Heart left ventricle (tissue), 16 donors: ENCODE data around the gene DOCK4. TPM values are rescaled to one million over a fixed set of nuclear protein-coding genes. Genes with fewer than 3 reads are reported as not detected.

Experiments used
- ATAC-seq, 4 donors: fragments of 200-7000 bp; cut with Tn5 transposase; one replicate each; pipeline ENCODE4 v1.9.1; 2020 to 2022; ENCODE audit warnings: moderate library complexity in 4 of 4, mild to moderate bottlenecking in 3 of 4, moderate number of reproducible peaks in 1 of 4
- DNase-seq, 5 donors: peaks; one replicate each; pipeline ENCODE4 v3.0.0-alpha.2; 2020
- H3K27ac ChIP-seq, 12 donors: fragments of 200-600 bp; sonication (generic) in 4 of 12; one replicate each; pipeline versions ENCODE4 v1.5.0 to v1.8.0; 2016 to 2022; ENCODE audit warnings: mild to moderate bottlenecking in 2 of 12
- H3K27me3 ChIP-seq, 9 donors: fragments of 200-600 bp; sonication (generic) in 2 of 9; one replicate each; pipeline versions ENCODE4 v1.5.1 to v1.8.0; 2016 to 2022; ENCODE audit warnings: mild to moderate bottlenecking in 3 of 9
- H3K36me3 ChIP-seq, 9 donors: fragments of 200-600 bp; sonication (generic) in 2 of 9; one replicate each; pipeline versions ENCODE4 v1.5.0 to v1.8.0; 2018 to 2022; ENCODE audit warnings: mild to moderate bottlenecking in 2 of 9
- H3K4me1 ChIP-seq, 12 donors: fragments of 200-600 bp; sonication (generic) in 4 of 12; one replicate each; pipeline versions ENCODE4 v1.5.0 to v1.8.0; 2016 to 2022; ENCODE audit warnings: mild to moderate bottlenecking in 3 of 12
- H3K4me3 ChIP-seq, 12 donors: fragments of 200-600 bp; sonication (generic) in 4 of 12; one replicate each; pipeline versions ENCODE4 v1.5.0 to v1.8.0; 2017 to 2022; ENCODE audit warnings: mild to moderate bottlenecking in 9 of 12, moderate library complexity in 4 of 12
- H3K9me3 ChIP-seq, 12 donors: fragments of 200-600 bp; sonication (generic) in 4 of 12; one replicate each; pipeline versions ENCODE4 v1.5.0 to v1.8.0; 2016 to 2022; ENCODE audit warnings: mild to moderate bottlenecking in 1 of 12
- CTCF ChIP-seq, 12 donors: fragments of 200-600 bp; sonication (generic) in 4 of 12; IDR thresholded peaks; one replicate each; pipeline versions ENCODE4 v1.5.0 to v1.8.0; 2018 to 2022; ENCODE audit warnings: antibody characterized with exemption in 12 of 12, mild to moderate bottlenecking in 5 of 12
- POLR2A ChIP-seq, 2 donors: fragments of 450-650 bp; IDR thresholded peaks; one replicate each; pipeline ENCODE4 v1.6.1; 2017; ENCODE audit warnings: antibody characterized with exemption in 2 of 2, mild to moderate bottlenecking in 2 of 2, moderate library complexity in 2 of 2
- WGBS, 4 donors: extraction: QIAGEN DNeasy Blood & Tissue Kit in 2 of 4; methylation state at CpG; one replicate each; pipeline versions ENCODE4 v1.1.5 to v1.1.7; 2013 to 2018; 5-methylcytosine and 5-hydroxymethylcytosine counted together
- intact Hi-C, 10 donors: fragments of 100-400 bp; cut with DNase I; formaldehyde crosslinking; loops; one replicate each; pipeline versions ENCODE4 v1.11.1 to v1.14.2; 2022
- polyA plus RNA-seq, 2 donors: library from polyadenylated mRNA; stranded (reverse); fragments of 200-250 nt; gene quantifications; one replicate each; pipeline ENCODE4 v1.2.3, GENCODE V29; 2013
- total RNA-seq, 9 donors: library from RNA; depleted of rRNA in 2 of 9; stranded (reverse); fragments of >200 nt in 2 of 9; fragmentation: NEBNext Ultra II Directional in 3 of 9; extraction: Animal tissue kit (Norgen Biotek cat#: 25700) in 3 of 9; gene quantifications; one replicate each; pipeline versions ENCODE4 v1.1.0 to v1.2.4, GENCODE V29; 2016 to 2023
- donor health status: ischemic (EF 13 %, LVEDD 7.1; RV severe dilation, severe dysfunction).
- donor health status: healthy with polysubstance abuse.
- donor health status: DM: no; HTN: yes; CAD: no.
- donor health status: DM: no; HTN: no; CAD: no.
- donor health status: ischemic (EF 25% LVEDD 6.9; RV normal size, moderate dysfunction).
- donor health status: ischemic (EF 25% LVEDD 5.7; RV mildly dilated, moderate dysfunction).
- donor health status: healthy.
- donor health status: DM: yes; HTN: yes; CAD: no.
- donor health status: ischemic (EF 35%, LVEDD 5.7; RV mildly dilated, moderate dysfunction).
- donor health status: nonischemic (EF 11% LVEDD 7.7; RV severe dilation, severe dysfunction).
- donor health status: DM: yes; HTN: yes; CAD: no.
- donor health status: PGD.
- donor health status: ischemic (EF 29% LVEDD 5.4; RV normal size, mild dysfunction).
- donor health status: nonischemic (EF 23%, LVEDD 6.1; RV moderate dilation, normal function).

The DOCK4 gene
- total and polyA plus RNA-seq, 11 donors, result 5.1 to 40.8 (median 13.1) TPM

- intact Hi-C loops, result loop anchor here in 3 of 10 donors (10.0 kb wide), 1 partner anchor 66 kb away; the partner anchor contains the start of genes DOCK4 (in 3 of the 3) and ZNF277 (in 3 of the 3)
These were observed 67.3 kb downstream of the DOCK4 start for GRCh38 chr7:112138938-112139337.

GRCh38 chr7:112138325-112138852, 67.8 kb downstream of the DOCK4 start:
- Histone ChIP-seq H3K36me3 (no peaks in the 10 kb centered on the region), H3K27ac (no peak overlapping the region), H3K4me1 (peaks cover 0 to 66% (median 18%) of the 10 kb centered on the region in 12 donors), H3K9me3 (no peaks in the 10 kb centered on the region), H3K27me3 (no peaks in the 10 kb centered on the region), H3K4me3 (no peak overlapping the region)
- DNase-seq (no peak), ATAC-seq (no peak)
- TF ChIP-seq POLR2A (IDR thresholded peaks at IDR 0.05), result no peak
- TF ChIP-seq CTCF (IDR thresholded peaks at IDR 0.05), result no peak
- intact Hi-C loops, result loop anchor here in 3 of 10 donors (10.0 kb wide), 1 partner anchor 66 kb away; the partner anchor contains the start of genes DOCK4 (in 3 of the 3) and ZNF277 (in 3 of the 3)
- 69 to 81% (median 77%) methylated on average over 3 of the region's 3 CpGs for WGBS, 4 donors

More at GRCh38 chr7:112138938-112139337, 67.3 kb downstream of the DOCK4 start:
- H3K4me1 ChIP-seq, result peaks cover 0 to 66% (median 20%) of the 10 kb centered on the region in 12 donors
- DNase-seq, result no peak
- H3K36me3 ChIP-seq, result no peaks in the 10 kb centered on the region
- H3K27me3 ChIP-seq, result no peaks in the 10 kb centered on the region
- TF ChIP-seq POLR2A (IDR thresholded peaks at IDR 0.05) (no peak), CTCF (IDR thresholded peaks at IDR 0.05) (no peak)
- H3K27ac ChIP-seq, result no peak overlapping the region
- 82 to 92% (median 84%) methylated on average over 3 of the region's 3 CpGs for WGBS, 4 donors
- H3K4me3 ChIP-seq, result no peak overlapping the region
- H3K9me3 ChIP-seq, result no peaks in the 10 kb centered on the region
- ATAC-seq, result no peak

DNA sequence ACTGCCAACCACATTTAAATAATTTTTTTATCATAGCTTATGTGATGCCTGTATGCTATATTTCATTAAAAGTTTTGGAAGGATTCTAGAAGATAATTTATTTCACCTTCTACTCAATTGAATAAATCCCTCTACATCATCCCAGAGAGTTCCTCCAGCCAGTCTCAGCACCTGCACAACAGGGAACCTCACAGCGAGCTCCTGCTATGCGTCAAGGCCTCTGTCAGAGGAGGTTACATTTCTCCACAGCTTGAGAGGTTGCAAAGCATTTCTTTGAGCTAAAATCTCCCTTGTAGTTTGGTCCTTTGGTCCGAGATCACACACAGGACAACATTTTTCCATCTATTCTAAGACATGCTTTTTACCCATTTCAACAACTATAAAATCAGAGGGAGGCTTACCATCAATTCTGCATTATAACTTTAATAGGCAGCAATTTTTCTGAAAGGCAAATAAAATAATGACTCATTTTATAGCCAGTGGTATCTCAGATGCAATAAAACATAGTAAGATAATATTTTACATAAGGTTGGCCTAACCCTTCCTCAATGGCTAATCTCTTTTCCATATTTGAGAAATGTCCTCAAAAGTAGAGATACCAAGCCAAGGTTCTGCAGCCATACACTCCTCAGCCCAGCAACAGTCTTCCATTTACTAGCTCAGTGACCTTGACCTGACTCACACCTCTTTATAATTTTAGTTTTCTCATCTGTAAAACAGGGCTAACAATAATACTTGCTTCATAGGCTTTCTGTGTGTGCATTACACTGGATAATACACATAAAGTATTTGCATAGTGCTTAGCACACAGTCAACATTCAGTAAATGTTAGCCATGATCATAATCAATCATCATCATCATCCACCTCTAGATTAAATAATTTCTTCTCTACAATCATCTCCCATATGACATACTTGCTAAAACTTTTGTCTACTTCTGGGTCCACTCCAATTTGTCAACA, 68.8 kb downstream of the DOCK4 start:
- Histone ChIP-seq H3K4me3 (no peak overlapping the region), H3K27ac (no peak overlapping the region), H3K9me3 (no peaks in the 10 kb centered on the region), H3K36me3 (no peaks in the 10 kb centered on the region), H3K27me3 (no peaks in the 10 kb centered on the region), H3K4me1 (peaks cover 3 to 67% (median 23%) of the 10 kb centered on the region in 12 donors)
- WGBS, 4 donors, result 94 to 98% (median 96%) methylated on average over 3 of the region's 3 CpGs
- TF ChIP-seq POLR2A (IDR thresholded peaks at IDR 0.05), result no peak
- TF ChIP-seq CTCF (IDR thresholded peaks at IDR 0.05), result no peak
- intact Hi-C loops, result loop anchor here in 3 of 10 donors (10.0 kb wide), 1 partner anchor 67 kb away; the partner anchor contains the start of genes DOCK4 (in 3 of the 3) and ZNF277 (in 3 of the 3)
- DNase-seq (no peak), ATAC-seq (no peak)
